ENCODE data around the gene FIZ1. TPM values are rescaled to one million over a fixed set of nuclear protein-coding genes. Genes with fewer than 3 reads are reported as not detected.

The FIZ1 gene
- total RNA-seq: 2.7 and 9.0 TPM in 2 replicates

GRCh38 chr19:55599468-55599841 is at the start of gene FIZ1:
FIZ1 (minus strand) TSS chr19:55599517; CDS start chr19:55597865, 1,652 bp downstream.

GRCh38 chr19:55647732-55648584 is 48.6 kb upstream of the FIZ1 start, which contains the start of gene CCDC106:
CCDC106 (plus strand) TSS chr19:55648212; CDS start chr19:55649047, 835 bp downstream.

GRCh38 chr19:55643003-55643886 is 43.9 kb upstream of the FIZ1 start, which contains the start of gene ZNF581:
ZNF581 (plus strand) TSS chr19:55643649; CDS start chr19:55644572, 923 bp downstream.

GRCh38 chr19:55640577-55641425 is 41.5 kb upstream of the FIZ1 start, which contains the start of gene ZNF580:
ZNF580 (plus strand) TSS chr19:55641002; CDS start chr19:55642509, 1,507 bp downstream.

GRCh38 chr19:55624109-55625003 is 25.0 kb upstream of the FIZ1 start, which contains the start of gene ZNF784:
ZNF784 (minus strand) TSS chr19:55624566; CDS start chr19:55624561, 5 bp downstream.

GRCh38 chr19:55605637-55606470 is 6.5 kb upstream of the FIZ1 start, which contains the start of gene ZNF865:
ZNF865 (plus strand) TSS chr19:55605647; CDS start chr19:55613619, 7,972 bp downstream.

GRCh38 chr19:55599842-55600661 is 735 bp upstream of the FIZ1 start, which contains the start of gene ZNF524:
ZNF524 (plus strand) TSS chr19:55600288; CDS start chr19:55602113, 1,825 bp downstream.

GRCh38 chr19:55580628-55581144 is 18.6 kb downstream of the FIZ1 start, which contains the start of gene ZNF579:
ZNF579 (minus strand) TSS chr19:55580848; CDS start chr19:55579639, 1,209 bp downstream.

GRCh38 chr19:55545443-55545842 is 53.9 kb downstream of the FIZ1 start, which contains the start of gene SBK3:
SBK3 (minus strand) TSS chr19:55545543; CDS start chr19:55545543, 0 bp downstream.

Other genes with a start within 250 kb of the FIZ1 start
- gene COX6B2, start 244.8 kb downstream of the FIZ1 start, total RNA-seq: 0.64 TPM in 1 of 2 replicates, not detected in the other
- gene GARIN5B, start 236.3 kb downstream of the FIZ1 start, total RNA-seq: not detected in 2 replicates
- gene IL11, start 229.1 kb downstream of the FIZ1 start, total RNA-seq: 1.7 and 15.9 TPM in 2 replicates
- 0.96 TPM in 1 of 2 replicates, not detected in the other for gene TMEM190, start 222.7 kb downstream of the FIZ1 start, total RNA-seq
- 9.6 and 24.3 TPM in 2 replicates for gene TMEM238, start 215.2 kb downstream of the FIZ1 start, total RNA-seq
- 142 and 275 TPM in 2 replicates for gene RPL28, start 213.6 kb downstream of the FIZ1 start, total RNA-seq
- 18.5 and 42.2 TPM in 2 replicates for gene UBE2S, start 191.7 kb downstream of the FIZ1 start, total RNA-seq
- not detected in 2 replicates for gene SHISA7, start 156.2 kb downstream of the FIZ1 start, total RNA-seq
- 49.2 and 88.9 TPM in 2 replicates for gene ISOC2, start 137.9 kb downstream of the FIZ1 start, total RNA-seq
- gene C19orf85, start 134.8 kb downstream of the FIZ1 start, total RNA-seq: not detected in 2 replicates
- gene ZNF628, start 122.9 kb downstream of the FIZ1 start, total RNA-seq: 0.48 and 1.1 TPM in 2 replicates
- 7.9 and 11.1 TPM in 2 replicates for gene NAT14, start 114.3 kb downstream of the FIZ1 start, total RNA-seq
- 0.24 TPM in 1 of 2 replicates, not detected in the other for gene SSC5D, start 111.1 kb downstream of the FIZ1 start, total RNA-seq
- gene SBK2, start 62.4 kb downstream of the FIZ1 start, total RNA-seq: 0.72 TPM in 1 of 2 replicates, not detected in the other
- gene SBK3, start 54.0 kb downstream of the FIZ1 start, total RNA-seq: not detected in 2 replicates
- 3.8 and 5.5 TPM in 2 replicates for gene ZNF579, start 18.7 kb downstream of the FIZ1 start, total RNA-seq
- 13.0 and 33.0 TPM in 2 replicates for gene ZNF524, start 771 bp upstream of the FIZ1 start, total RNA-seq
- gene ZNF865, start 6.1 kb upstream of the FIZ1 start, total RNA-seq: 1.4 and 2.1 TPM in 2 replicates
- gene ZNF784, start 25.0 kb upstream of the FIZ1 start, total RNA-seq: 2.3 and 3.4 TPM in 2 replicates
- 0.43 and 3.1 TPM in 2 replicates for gene ZNF580, start 41.5 kb upstream of the FIZ1 start, total RNA-seq
- 27.5 and 40.1 TPM in 2 replicates for gene ZNF581, start 44.1 kb upstream of the FIZ1 start, total RNA-seq
- 3.4 and 4.1 TPM in 2 replicates for gene CCDC106, start 48.7 kb upstream of the FIZ1 start, total RNA-seq
- 89.2 and 92.1 TPM in 2 replicates for gene U2AF2, start 55.5 kb upstream of the FIZ1 start, total RNA-seq
- gene EPN1, start 75.7 kb upstream of the FIZ1 start, total RNA-seq: 44.3 and 50.5 TPM in 2 replicates
- gene NLRP9, start 138.9 kb upstream of the FIZ1 start, total RNA-seq: 0.24 TPM in 1 of 2 replicates, not detected in the other
- not detected in 2 replicates for gene RFPL4A, start 159.6 kb upstream of the FIZ1 start, total RNA-seq
- not detected in 2 replicates for gene RFPL4AL1, start 169.6 kb upstream of the FIZ1 start, total RNA-seq
- gene NLRP11, start 232.5 kb upstream of the FIZ1 start, total RNA-seq: not detected in 2 replicates
- not detected in 2 replicates for gene NLRP4, start 237.0 kb upstream of the FIZ1 start, total RNA-seq